RCC 7860 (cell line): ENCODE measurements around the gene COL4A6.

Experiments
- DNase-seq: peaks from one replicate; pipeline ENCODE4 v3.0.0-alpha.2; 2015; ENCODE audit warnings: low spot score
- FAIRE-seq: peaks from 2 replicates; lab custom pipeline; 2012; peaks lifted over from hg19 to GRCh38; lab: Jason Lieb, UNC

Gene COL4A6

GRCh38 chrX:108341947-108342346, 96.3 kb downstream of the COL4A6 start:
- DNase-seq (no peak), FAIRE-seq (no peak)

GRCh38 chrX:108332281-108332680, 105.9 kb downstream of the COL4A6 start:
- no peak for FAIRE-seq
- no peak for DNase-seq

GRCh38 chrX:108331126-108331909, 106.9 kb downstream of the COL4A6 start:
- no peak for DNase-seq
- no peak for FAIRE-seq

GRCh38 chrX:108323751-108324150, 114.5 kb downstream of the COL4A6 start:
- FAIRE-seq (no peak), DNase-seq (no peak)

- FAIRE-seq (no peak), DNase-seq (no peak)
Observed at GRCh38 chrX:108322234-108322633, 116.0 kb downstream of the COL4A6 start.

- DNase-seq (no peak), FAIRE-seq (no peak)
Observed at GRCh38 chrX:108316456-108316855, 121.8 kb downstream of the COL4A6 start.

GRCh38 chrX:108313669-108314068, 124.6 kb downstream of the COL4A6 start:
- FAIRE-seq, result no peak
- DNase-seq, result no peak

GRCh38 chrX:108312957-108313356, 125.3 kb downstream of the COL4A6 start:
- FAIRE-seq (peak; percentile 72), DNase-seq (peak; percentile 20)

GRCh38 chrX:108312011-108312410, 126.2 kb downstream of the COL4A6 start:
- no peak for FAIRE-seq

GRCh38 chrX:108310506-108310905, 127.7 kb downstream of the COL4A6 start:
- FAIRE-seq, result no peak
- DNase-seq, result no peak

More at GRCh38 chrX:108312011-108312410, 126.2 kb downstream of the COL4A6 start:
- DNase-seq, result no peak

GRCh38 chrX:108309144-108309543, 129.1 kb downstream of the COL4A6 start:
- DNase-seq, result no peak
- no peak for FAIRE-seq

GRCh38 chrX:108307132-108308085, 130.8 kb downstream of the COL4A6 start:
- no peak for FAIRE-seq
- no peak for DNase-seq

- no peak for FAIRE-seq
- DNase-seq, result no peak
Observed at GRCh38 chrX:108306086-108306485, 132.1 kb downstream of the COL4A6 start.

- DNase-seq (no peak), FAIRE-seq (no peak)
Observed at GRCh38 chrX:108304757-108305156, 133.5 kb downstream of the COL4A6 start.

- FAIRE-seq (peak; percentile 20), DNase-seq (no peak)
Observed at GRCh38 chrX:108304210-108304609, 134.0 kb downstream of the COL4A6 start.

GRCh38 chrX:108303682-108304081, 134.5 kb downstream of the COL4A6 start:
- no peak for DNase-seq
- FAIRE-seq, result no peak

GRCh38 chrX:108299704-108300103, 138.5 kb downstream of the COL4A6 start:
- no peak for FAIRE-seq
- DNase-seq, result no peak

GRCh38 chrX:108299101-108299591, 139.1 kb downstream of the COL4A6 start:
- FAIRE-seq (no peak), DNase-seq (no peak)

GRCh38 chrX:108298165-108298602, 140.0 kb downstream of the COL4A6 start:
- DNase-seq, result no peak
- FAIRE-seq, result no peak

- FAIRE-seq, result no peak
- DNase-seq, result no peak
Observed at GRCh38 chrX:108297290-108297689, 140.9 kb downstream of the COL4A6 start.

GRCh38 chrX:108292053-108292452, 146.2 kb downstream of the COL4A6 start:
- no peak for DNase-seq
- no peak for FAIRE-seq
